Fibroblast of skin of abdomen (primary cell): ENCODE measurements around the gene TEAD1.

Experiments used
- DNase-seq: peaks from one replicate; pipeline ENCODE4 v3.0.0-alpha.2; 2013

The TEAD1 gene

GRCh38 chr11:12768726-12769673 lies 94.8 kb downstream of the TEAD1 start:
- no peak for DNase-seq

- DNase-seq, result peak; percentile 92
Observed at GRCh38 chr11:12769834-12770345, 95.7 kb downstream of the TEAD1 start.

GRCh38 chr11:12770435-12770834 lies 96.2 kb downstream of the TEAD1 start:
- no peak for DNase-seq

GRCh38 chr11:12770966-12771597 lies 96.9 kb downstream of the TEAD1 start:
- no peak for DNase-seq

- DNase-seq, result no peak
Observed at GRCh38 chr11:12771875-12772274, 97.7 kb downstream of the TEAD1 start.

GRCh38 chr11:12772324-12772723 lies 98.1 kb downstream of the TEAD1 start:
- DNase-seq, result no peak

- DNase-seq, result no peak
Observed at GRCh38 chr11:12773591-12773990, 99.4 kb downstream of the TEAD1 start.

- no peak for DNase-seq
Observed at GRCh38 chr11:12775955-12776354, 101.7 kb downstream of the TEAD1 start.

- DNase-seq, result peak; percentile 45
Observed at GRCh38 chr11:12777208-12777874, 103.1 kb downstream of the TEAD1 start.

- no peak for DNase-seq
Observed at GRCh38 chr11:12778240-12778905, 104.2 kb downstream of the TEAD1 start.

GRCh38 chr11:12783765-12784164 lies 109.5 kb downstream of the TEAD1 start:
- DNase-seq, result no peak

GRCh38 chr11:12784445-12784844 lies 110.2 kb downstream of the TEAD1 start:
- DNase-seq, result peak; percentile 81

- no peak for DNase-seq
Observed at GRCh38 chr11:12784987-12785386, 110.8 kb downstream of the TEAD1 start.

- DNase-seq, result no peak
Observed at GRCh38 chr11:12785901-12786300, 111.7 kb downstream of the TEAD1 start.

- DNase-seq, result no peak
Observed at GRCh38 chr11:12786450-12786849, 112.2 kb downstream of the TEAD1 start.

GRCh38 chr11:12786891-12787290 lies 112.7 kb downstream of the TEAD1 start:
- no peak for DNase-seq

- peak; percentile 83 for DNase-seq
Observed at GRCh38 chr11:12787847-12788246, 113.6 kb downstream of the TEAD1 start.

- DNase-seq, result no peak
Observed at GRCh38 chr11:12789054-12789453, 114.8 kb downstream of the TEAD1 start.

GRCh38 chr11:12789596-12790215 lies 115.5 kb downstream of the TEAD1 start:
- no peak for DNase-seq

- DNase-seq, result no peak
Observed at GRCh38 chr11:12790861-12791616, 116.8 kb downstream of the TEAD1 start.

GRCh38 chr11:12792018-12792417 lies 117.8 kb downstream of the TEAD1 start:
- no peak for DNase-seq
